Kidney (tissue), 14 donors: ENCODE results near the gene ARID3A. TPM values are rescaled to one million over a fixed set of nuclear protein-coding genes. Genes with fewer than 3 reads are reported as not detected.
A peak's percentile ranks its signal among the peaks of the same experiment; 100 is the strongest.
"Not testable (repeated sequence)": the region's sequence is repeated elsewhere in the genome, so short reads cannot be mapped to it uniquely, and the experiment has no call there.

Source experiments
- DNase-seq, 5 donors: peaks; one replicate each; pipeline ENCODE4 v3.0.0-alpha.2; 2013 to 2020
- FAIRE-seq: peaks from 2 replicates; lab custom pipeline; 2012; peaks lifted over from hg19 to GRCh38; lab: Jason Lieb, UNC
- H3K27ac ChIP-seq, 2 donors: one replicate each; pipeline ENCODE4 v1.7.0; 2013; ENCODE audit warnings: low read depth in 2 of 2, low read length in 2 of 2, inconsistent platforms in 1 of 2
- H3K27me3 ChIP-seq: one replicate; pipeline ENCODE4 v1.7.1; 2013; ENCODE audit warnings: low read length, inconsistent platforms; ENCODE audit not compliant: control insufficient read depth, insufficient read depth
- H3K36me3 ChIP-seq, 3 donors: one replicate each; pipeline versions ENCODE4 v1.7.0 to v1.7.1; 2013; ENCODE audit warnings: low read length in 3 of 3, control low read depth in 1 of 3, inconsistent platforms in 1 of 3; ENCODE audit not compliant: insufficient read depth in 3 of 3, control insufficient read depth in 2 of 3
- H3K4me1 ChIP-seq, 3 donors: one replicate each; pipeline versions ENCODE4 v1.7.0 to v1.7.1; 2013; ENCODE audit warnings: low read length in 3 of 3, inconsistent platforms in 1 of 3, low read depth in 1 of 3; ENCODE audit not compliant: control insufficient read depth in 2 of 3, insufficient read depth in 2 of 3
- H3K4me3 ChIP-seq, 3 donors: one replicate each; pipeline versions ENCODE4 v1.7.0 to v1.8.1; 2013; ENCODE audit warnings: low read length in 3 of 3, control low read depth in 1 of 3, inconsistent platforms in 1 of 3
- H3K9ac ChIP-seq, 3 donors: one replicate each; pipeline versions ENCODE4 v1.7.0 to v1.7.1; 2013; ENCODE audit warnings: low read length in 3 of 3, control low read depth in 1 of 3, inconsistent platforms in 1 of 3
- H3K9me3 ChIP-seq, 3 donors: one replicate each; pipeline versions ENCODE4 v1.7.0 to v1.7.1; 2013; ENCODE audit warnings: low read length in 3 of 3, control low read depth in 1 of 3, inconsistent platforms in 1 of 3; ENCODE audit not compliant: control insufficient read depth in 2 of 3, insufficient read depth in 1 of 3
- intact Hi-C: fragments of 100-400 bp; cut with DNase I; formaldehyde crosslinking; loops from one replicate; pipeline ENCODE4 v1.11.1; 2022
- polyA plus RNA-seq: library from polyadenylated mRNA; stranded (reverse); fragments of 350-450 nt; fragmentation: Illumina TruSeq; extraction: RNeasy Lipid Tissue Mini Kit (QIAGEN cat#74804); gene quantifications from one replicate; pipeline ENCODE4 v1.2.3, GENCODE V29; 2014; ENCODE audit warnings: low read depth, low replicate concordance; ENCODE audit not compliant: insufficient read depth
- total RNA-seq: library from RNA; stranded (reverse); fragmentation: NEBNext Ultra II Directional; extraction: Animal tissue kit (Norgen Biotek cat#: 25700); gene quantifications from one replicate; pipeline ENCODE4 v1.2.1, GENCODE V29; 2021
- TF ChIP-seq, protein P1 (sequence below): IDR thresholded peaks from 3 replicates; pipeline ENCODE4 v1.5.1; 2012; ENCODE audit warnings: mild to moderate bottlenecking, moderate library complexity, borderline replicate concordance; ENCODE audit not compliant: insufficient read depth; ENCODE audit errors: extremely low read depth
- donor health status: control.
- donor health status: control.
- donor health status: control.
- donor health status: control.
- donor health status: control.
- donor health status: DM: yes; HTN: yes; CAD: no.
- donor health status: Normal renal cell carcinoma (clear cell type).

Gene ARID3A
- total and polyA plus RNA-seq, 2 donors from 2014 or later, result 5.6 to 16.9 TPM

DNA sequence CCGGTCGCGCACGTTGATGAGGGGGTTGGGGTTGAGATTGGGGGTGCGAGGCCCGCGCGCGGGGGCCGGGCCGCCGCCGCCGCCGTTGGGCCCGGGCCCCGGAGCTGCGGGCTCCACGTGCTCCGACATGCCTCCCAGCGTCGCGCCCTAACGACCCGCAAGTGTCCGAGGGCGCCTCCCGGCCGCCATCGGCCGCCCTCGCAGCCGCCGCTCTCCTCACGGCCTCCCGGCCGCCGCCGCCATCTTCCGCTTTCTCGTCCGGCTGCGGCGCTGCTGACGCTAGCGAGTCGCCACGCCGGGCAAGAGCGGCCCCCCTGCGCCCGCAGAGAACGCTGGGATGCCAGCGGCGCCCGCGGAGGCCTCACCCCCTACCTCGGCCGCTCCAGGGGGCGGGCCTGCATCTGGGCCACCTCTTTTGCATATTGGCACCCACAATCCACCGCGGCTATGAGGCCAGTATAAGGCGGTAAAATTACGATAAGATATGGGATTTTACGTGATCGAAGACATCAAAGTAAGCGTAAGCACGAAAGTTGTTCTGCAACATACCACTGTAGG is 95.1 kb downstream of the ARID3A start, which contains the start of gene TMEM259:
TSS of gene TMEM259 (minus strand) at position 256 of the 558 bp plus-strand sequence. CDS start at position 129, 127 bp downstream.
- peaks cover 0 to 39% (median 8%) of the 10 kb centered on the region in 3 donors for H3K4me1 ChIP-seq
- H3K9ac ChIP-seq, result peak within 1 kb of the TSS; percentile 56 to 84 (median 78)
- H3K9me3 ChIP-seq, result no peaks in the 10 kb centered on the region
- H3K4me3 ChIP-seq, result peak within 1 kb of the TSS; percentile 80 to 84 (median 82)
- no peaks in the 10 kb centered on the region for H3K27me3 ChIP-seq
- peak within 1 kb of the TSS; percentile 91 to 98 for H3K27ac ChIP-seq
- intact Hi-C loops, result no loop called here
- TF ChIP-seq, protein P1, sequence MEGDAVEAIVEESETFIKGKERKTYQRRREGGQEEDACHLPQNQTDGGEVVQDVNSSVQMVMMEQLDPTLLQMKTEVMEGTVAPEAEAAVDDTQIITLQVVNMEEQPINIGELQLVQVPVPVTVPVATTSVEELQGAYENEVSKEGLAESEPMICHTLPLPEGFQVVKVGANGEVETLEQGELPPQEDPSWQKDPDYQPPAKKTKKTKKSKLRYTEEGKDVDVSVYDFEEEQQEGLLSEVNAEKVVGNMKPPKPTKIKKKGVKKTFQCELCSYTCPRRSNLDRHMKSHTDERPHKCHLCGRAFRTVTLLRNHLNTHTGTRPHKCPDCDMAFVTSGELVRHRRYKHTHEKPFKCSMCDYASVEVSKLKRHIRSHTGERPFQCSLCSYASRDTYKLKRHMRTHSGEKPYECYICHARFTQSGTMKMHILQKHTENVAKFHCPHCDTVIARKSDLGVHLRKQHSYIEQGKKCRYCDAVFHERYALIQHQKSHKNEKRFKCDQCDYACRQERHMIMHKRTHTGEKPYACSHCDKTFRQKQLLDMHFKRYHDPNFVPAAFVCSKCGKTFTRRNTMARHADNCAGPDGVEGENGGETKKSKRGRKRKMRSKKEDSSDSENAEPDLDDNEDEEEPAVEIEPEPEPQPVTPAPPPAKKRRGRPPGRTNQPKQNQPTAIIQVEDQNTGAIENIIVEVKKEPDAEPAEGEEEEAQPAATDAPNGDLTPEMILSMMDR, result no peak
- H3K36me3 ChIP-seq, result no peaks in the 10 kb centered on the region
- FAIRE-seq, result no peak
- peak; percentile 97 to 99 (median 99) for DNase-seq

- H3K9ac ChIP-seq, intact Hi-C loops, FAIRE-seq, H3K27ac ChIP-seq, H3K4me3 ChIP-seq, H3K36me3 ChIP-seq, H3K27me3 ChIP-seq, H3K9me3 ChIP-seq, DNase-seq: not testable (repeated sequence)
- H3K4me1 ChIP-seq, result peaks cover 0 to 20% (median 8%) of the 10 kb centered on the region in 3 donors
Observed at GRCh38 chr19:1023883-1024188, 98.0 kb downstream of the ARID3A start.

GRCh38 chr19:1025080-1025479 is 99.2 kb downstream of the ARID3A start:
- H3K36me3 ChIP-seq, H3K27ac ChIP-seq, H3K9ac ChIP-seq, DNase-seq, H3K9me3 ChIP-seq, FAIRE-seq, H3K4me3 ChIP-seq, intact Hi-C loops, H3K27me3 ChIP-seq: not testable (repeated sequence)
- H3K4me1 ChIP-seq, result peaks cover 0 to 10% (median 0%) of the 10 kb centered on the region in 3 donors

Other genes with a start within 250 kb of the ARID3A start
- gene FSTL3, start 249.6 kb upstream of the ARID3A start, total RNA-seq, result 63.0 TPM
- gene FSTL3, start 249.6 kb upstream of the ARID3A start, polyA plus RNA-seq, result 23.9 TPM
- gene PRSS57, start 230.6 kb upstream of the ARID3A start, total RNA-seq, result not detected
- gene PRSS57, start 230.6 kb upstream of the ARID3A start, polyA plus RNA-seq, result not detected
- 49.4 TPM for gene PALM, start 217.1 kb upstream of the ARID3A start, total RNA-seq
- gene PALM, start 217.1 kb upstream of the ARID3A start, polyA plus RNA-seq, result 92.3 TPM
- 17.8 TPM for gene MISP, start 174.9 kb upstream of the ARID3A start, total RNA-seq
- 19.6 TPM for gene MISP, start 174.9 kb upstream of the ARID3A start, polyA plus RNA-seq
- 339 TPM for gene PTBP1, start 128.6 kb upstream of the ARID3A start, total RNA-seq
- gene PTBP1, start 128.6 kb upstream of the ARID3A start, polyA plus RNA-seq, result 102 TPM
- gene PLPPR3, start 104.1 kb upstream of the ARID3A start, total RNA-seq, result not detected
- not detected for gene PLPPR3, start 104.1 kb upstream of the ARID3A start, polyA plus RNA-seq
- gene AZU1, start 98.2 kb upstream of the ARID3A start, total RNA-seq, result 0.50 TPM
- not detected for gene AZU1, start 98.2 kb upstream of the ARID3A start, polyA plus RNA-seq
- not detected for gene PRTN3, start 85.0 kb upstream of the ARID3A start, total RNA-seq
- gene PRTN3, start 85.0 kb upstream of the ARID3A start, polyA plus RNA-seq, result not detected
- gene ELANE, start 73.7 kb upstream of the ARID3A start, total RNA-seq, result 0.85 TPM
- gene ELANE, start 73.7 kb upstream of the ARID3A start, polyA plus RNA-seq, result not detected
- gene CFD, start 66.4 kb upstream of the ARID3A start, total RNA-seq, result 35.1 TPM
- gene CFD, start 66.4 kb upstream of the ARID3A start, polyA plus RNA-seq, result 4.6 TPM
- gene MED16, start 32.8 kb upstream of the ARID3A start, total RNA-seq, result 56.5 TPM
- 72.1 TPM for gene MED16, start 32.8 kb upstream of the ARID3A start, polyA plus RNA-seq
- gene RNU6-9, start 32.6 kb upstream of the ARID3A start, total RNA-seq, result not detected
- not detected for gene RNU6-9, start 32.6 kb upstream of the ARID3A start, polyA plus RNA-seq
- gene R3HDM4, start 12.8 kb upstream of the ARID3A start, total RNA-seq, result 71.4 TPM
- 47.4 TPM for gene R3HDM4, start 12.8 kb upstream of the ARID3A start, polyA plus RNA-seq
- 0.69 TPM for gene KISS1R, start 8.7 kb upstream of the ARID3A start, total RNA-seq
- not detected for gene KISS1R, start 8.7 kb upstream of the ARID3A start, polyA plus RNA-seq
- gene WDR18, start 58.3 kb downstream of the ARID3A start, total RNA-seq, result 40.3 TPM
- gene WDR18, start 58.3 kb downstream of the ARID3A start, polyA plus RNA-seq, result 77.2 TPM
- 0.44 TPM for gene GRIN3B, start 74.4 kb downstream of the ARID3A start, total RNA-seq
- 0.15 TPM for gene GRIN3B, start 74.4 kb downstream of the ARID3A start, polyA plus RNA-seq
- 180 TPM for gene TMEM259, start 95.1 kb downstream of the ARID3A start, total RNA-seq
- 129 TPM for gene TMEM259, start 95.1 kb downstream of the ARID3A start, polyA plus RNA-seq
- not detected for gene RNU6-2, start 95.5 kb downstream of the ARID3A start, total RNA-seq
- not detected for gene RNU6-2, start 95.5 kb downstream of the ARID3A start, polyA plus RNA-seq
- gene CNN2, start 100.6 kb downstream of the ARID3A start, total RNA-seq, result 131 TPM
- gene CNN2, start 100.6 kb downstream of the ARID3A start, polyA plus RNA-seq, result 64.1 TPM
- 20.4 TPM for gene ABCA7, start 114.1 kb downstream of the ARID3A start, total RNA-seq
- gene ABCA7, start 114.1 kb downstream of the ARID3A start, polyA plus RNA-seq, result 11.7 TPM
- gene ARHGAP45, start 141.1 kb downstream of the ARID3A start, total RNA-seq, result 50.0 TPM
- 11.8 TPM for gene ARHGAP45, start 141.1 kb downstream of the ARID3A start, polyA plus RNA-seq
- 158 TPM for gene POLR2E, start 169.3 kb downstream of the ARID3A start, total RNA-seq
- 189 TPM for gene POLR2E, start 169.3 kb downstream of the ARID3A start, polyA plus RNA-seq
- gene GPX4, start 178.0 kb downstream of the ARID3A start, total RNA-seq, result 268 TPM
- gene GPX4, start 178.0 kb downstream of the ARID3A start, polyA plus RNA-seq, result 966 TPM
- 156 TPM for gene SBNO2, start 248.2 kb downstream of the ARID3A start, total RNA-seq
- 12.2 TPM for gene SBNO2, start 248.2 kb downstream of the ARID3A start, polyA plus RNA-seq